Sigmoid colon (tissue), 4 donors: ENCODE data around the gene MRPL43.

ENCODE experiments used
- CTCF ChIP-seq, 4 experiments: fragments of 450-650 bp in 3 of 4; fragments of 200-600 bp in 1 of 4; IDR thresholded peaks; one replicate each; pipeline ENCODE4 v1.5.1; 2016 to 2019; ENCODE audit warnings: antibody characterized with exemption in 4 of 4, mild to moderate bottlenecking in 3 of 4, moderate library complexity in 2 of 4
- EP300 ChIP-seq, 4 donors: sonication (generic); formaldehyde crosslinking; IDR thresholded peaks; one replicate each; pipeline ENCODE4 v1.6.1; 2017; ENCODE audit warnings: antibody characterized with exemption in 4 of 4
- POLR2A ChIP-seq, 2 donors: fragments of 450-650 bp; IDR thresholded peaks; one replicate each; pipeline ENCODE4 v1.6.1; 2016; ENCODE audit warnings: antibody characterized with exemption in 2 of 2, mild to moderate bottlenecking in 2 of 2, moderate library complexity in 2 of 2
- POLR2AphosphoS5 ChIP-seq, 4 donors: sonication (generic); formaldehyde crosslinking; IDR thresholded peaks; one replicate each; pipeline ENCODE4 v1.6.1; 2017; ENCODE audit warnings: antibody characterized with exemption in 4 of 4

- no peak for TF ChIP-seq POLR2A (IDR thresholded peaks at IDR 0.05)
- TF ChIP-seq EP300 (IDR thresholded peaks at IDR 0.05) = no peak
- no peak for TF ChIP-seq CTCF (IDR thresholded peaks at IDR 0.05)
- no peak for TF ChIP-seq POLR2AphosphoS5 (IDR thresholded peaks at IDR 0.05)
Observed at GRCh38 chr10:101022967-101023705, 35.8 kb upstream of the MRPL43 start.
